GM18520 (cell line): ENCODE data around the gene TFDP2.
"Not testable (repeated sequence)": the region's sequence is repeated elsewhere in the genome, so short reads cannot be mapped to it uniquely, and the experiment has no call there.

Source experiments
- ATAC-seq: cut with Tn5 transposase; IDR thresholded peaks from one replicate; pipeline ENCODE4 v1.9.1; 2021; ENCODE audit not compliant: unreplicated experiment

TFDP2 gene

DNA sequence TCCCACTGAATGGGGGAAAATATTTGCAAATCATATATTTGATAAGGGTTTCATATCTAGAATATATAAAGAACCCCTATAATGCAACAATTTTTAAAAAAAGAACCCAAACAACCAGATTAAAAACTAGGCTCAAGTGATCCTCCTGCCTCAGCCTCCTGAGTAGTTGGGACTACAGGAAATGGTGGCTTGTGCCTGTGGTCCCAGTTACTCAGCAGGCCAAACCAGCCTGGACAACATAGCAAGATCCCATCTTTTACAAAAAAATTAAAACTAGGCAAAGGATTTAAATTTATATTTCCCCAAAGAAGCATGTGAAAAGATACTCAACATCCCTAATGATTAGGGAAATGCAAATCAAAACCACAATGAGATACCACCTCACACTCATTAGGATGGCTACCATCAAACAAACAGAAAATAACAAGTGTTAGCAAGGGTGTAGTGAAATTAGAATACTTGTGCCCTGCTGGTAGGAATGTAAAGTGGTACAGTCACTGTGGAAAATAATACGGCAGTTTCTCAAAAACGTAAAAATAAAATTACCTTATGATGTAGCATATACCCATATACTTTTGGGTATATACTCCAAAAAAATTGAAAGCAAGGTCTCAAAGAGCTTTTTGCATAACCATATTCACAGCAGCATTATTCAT is 19.7 kb downstream of the TFDP2 start:
- ATAC-seq = no peak

DNA sequence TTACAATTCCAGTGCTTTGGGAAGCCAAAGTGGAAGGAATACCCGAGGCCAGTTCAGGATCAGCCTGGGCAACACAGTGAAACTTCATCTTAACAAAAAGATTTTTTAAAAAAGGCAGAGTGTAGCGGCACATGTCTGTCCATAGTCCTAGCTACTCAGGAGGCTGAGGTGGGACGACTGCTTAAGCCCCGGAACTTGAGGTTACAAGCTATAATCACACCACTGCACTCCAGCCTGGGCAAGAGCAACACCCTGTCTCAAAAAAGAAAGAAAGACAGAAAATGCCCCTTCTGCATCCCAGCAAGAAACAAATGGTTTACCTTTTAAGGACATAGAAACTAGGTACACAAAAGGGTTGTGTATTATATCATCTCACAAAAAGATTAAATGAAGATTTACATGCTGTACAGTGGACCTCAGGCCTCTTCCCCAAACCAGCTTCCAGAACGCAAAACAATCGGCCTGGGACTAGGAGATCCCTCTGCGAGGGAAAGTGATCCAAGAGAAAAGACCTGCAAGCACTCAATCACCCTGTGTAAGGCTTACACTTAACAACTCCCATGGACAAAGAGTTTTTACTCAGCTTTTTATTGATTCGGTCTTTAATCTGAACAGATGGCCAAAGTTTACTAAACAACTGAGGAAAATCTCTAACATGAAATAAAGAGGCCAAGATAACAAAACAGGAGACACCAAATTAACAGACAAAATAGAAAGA is 21.2 kb downstream of the TFDP2 start:
- no peak for ATAC-seq

DNA sequence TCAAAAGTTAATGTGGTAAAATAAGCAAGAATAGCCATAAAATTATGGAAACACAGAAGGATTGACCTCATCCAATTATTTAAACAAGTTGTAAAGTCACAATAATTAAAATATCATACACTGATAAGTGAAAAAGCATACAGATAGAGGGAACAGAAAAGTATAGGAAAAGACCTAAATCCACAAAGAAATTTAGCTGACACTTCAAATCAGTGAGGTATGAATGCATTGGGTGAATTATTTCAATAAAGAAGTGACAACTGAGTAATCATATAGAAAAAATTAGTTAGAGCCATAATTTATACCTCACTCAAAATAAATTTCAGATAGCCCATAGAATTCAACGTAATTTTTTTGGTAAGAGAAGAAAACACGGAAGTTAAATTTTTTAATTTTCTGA is 25.1 kb downstream of the TFDP2 start:
- no peak for ATAC-seq

DNA sequence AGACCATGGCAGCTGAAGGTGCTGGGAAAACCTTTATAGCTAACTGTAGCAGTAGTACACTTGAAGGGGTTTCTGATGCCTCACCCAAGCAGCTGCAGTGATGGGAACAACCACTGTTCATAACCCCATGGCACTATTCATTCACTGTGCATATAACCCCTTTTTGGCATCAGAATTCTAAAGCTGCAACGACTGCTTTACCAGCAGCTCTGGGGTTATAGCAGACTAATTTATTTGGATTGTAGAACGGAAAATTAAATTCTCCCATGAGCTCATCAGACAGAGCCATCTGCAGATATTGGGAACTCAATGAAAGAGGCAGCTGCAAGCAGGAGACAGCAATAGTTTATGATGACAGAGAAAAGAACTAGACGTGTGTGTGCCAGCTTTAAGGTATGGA is 28.6 kb downstream of the TFDP2 start:
- no peak for ATAC-seq

DNA sequence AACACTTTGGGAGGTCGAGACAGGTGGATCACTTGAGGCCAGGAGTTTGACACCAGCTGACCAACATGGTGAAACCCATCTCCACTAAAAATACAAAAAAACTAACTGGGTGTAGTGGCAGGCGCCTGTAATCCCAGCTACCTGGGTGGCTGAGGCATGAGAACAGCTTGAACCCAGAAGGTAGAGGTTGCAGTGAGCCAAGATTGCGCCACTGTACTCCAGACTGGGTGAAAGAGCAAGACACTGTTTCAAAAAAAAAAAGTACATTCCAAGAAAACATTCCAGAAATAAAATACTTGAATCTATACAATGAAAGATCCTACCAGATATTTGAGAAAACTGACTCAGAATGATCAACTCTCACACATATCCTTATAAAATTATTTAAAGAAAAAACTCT is 30.4 kb downstream of the TFDP2 start:
- ATAC-seq = no peak

DNA sequence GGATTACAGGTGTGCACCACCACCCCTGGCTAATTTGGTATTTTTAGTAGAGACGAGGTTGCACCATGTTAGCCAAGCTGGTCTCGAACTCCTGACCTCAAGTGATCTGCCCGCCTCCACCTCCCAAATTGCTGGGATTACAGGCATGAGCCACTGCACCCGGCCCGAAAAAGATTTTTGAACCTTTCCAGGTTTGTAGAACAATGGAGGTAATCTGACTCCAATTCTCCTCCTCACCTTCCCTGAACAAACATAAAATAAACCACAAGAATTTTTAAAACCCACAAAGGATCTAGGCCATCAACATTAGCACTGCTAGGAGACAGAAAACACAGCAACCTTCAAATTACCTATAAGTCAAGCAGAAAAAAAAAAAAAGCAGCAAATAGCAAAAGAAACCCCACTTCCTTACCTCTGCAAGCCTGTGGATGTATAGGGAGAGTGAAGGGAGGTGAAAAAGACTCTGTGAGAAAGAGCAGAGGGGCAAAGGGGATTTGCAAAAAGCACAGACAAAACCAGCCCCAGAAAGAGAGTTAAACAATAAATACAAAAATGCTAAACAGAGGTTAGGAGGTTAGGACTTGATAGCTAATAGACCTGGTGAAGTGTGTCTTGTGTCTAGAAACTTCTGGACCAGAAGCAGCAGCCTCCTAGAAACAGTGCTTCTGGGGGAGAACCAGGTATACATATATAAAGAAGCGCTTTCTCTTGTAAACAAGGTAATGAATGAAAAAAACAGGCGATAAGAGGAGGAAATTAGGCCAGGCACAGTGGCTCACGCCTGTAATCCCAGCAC is 32.1 kb downstream of the TFDP2 start:
- ATAC-seq = no peak

DNA sequence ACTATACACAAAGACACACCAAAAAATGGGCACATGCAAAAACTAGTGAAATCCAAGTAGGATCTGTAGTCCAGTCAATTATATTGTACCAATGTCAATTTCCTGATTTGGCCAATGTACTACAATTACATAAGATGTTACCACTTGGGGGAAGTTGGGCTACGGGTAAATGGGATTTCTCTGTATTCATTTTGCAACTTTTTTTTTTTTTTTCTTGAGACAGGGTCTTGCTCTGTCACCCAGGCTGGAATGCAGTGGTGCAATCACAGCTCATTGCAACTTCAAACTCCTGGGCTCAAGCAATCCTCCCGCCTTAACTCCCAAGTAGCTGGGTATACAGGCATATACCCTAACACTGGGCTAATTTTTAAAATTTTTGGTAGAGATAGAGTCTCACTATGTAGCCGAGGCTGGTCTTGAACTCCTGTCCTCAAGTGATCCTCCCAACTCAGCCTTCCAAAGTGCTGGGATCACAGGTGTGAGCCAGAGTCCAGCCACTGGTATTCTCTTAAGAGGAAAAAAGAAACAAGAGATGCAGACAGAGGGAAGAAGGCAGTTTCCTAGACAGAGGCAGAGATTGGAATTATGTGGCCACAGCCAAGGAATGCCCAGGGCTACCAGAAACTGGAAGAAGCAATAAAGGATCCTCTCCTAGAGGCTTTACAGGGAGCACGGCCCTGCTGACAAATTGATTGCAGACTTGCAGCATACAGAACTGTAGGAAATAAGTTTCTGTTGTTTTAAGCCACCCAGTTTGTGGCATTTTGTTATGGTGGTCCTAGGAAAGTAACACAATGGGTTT is 33.3 kb downstream of the TFDP2 start:
- no peak for ATAC-seq

DNA sequence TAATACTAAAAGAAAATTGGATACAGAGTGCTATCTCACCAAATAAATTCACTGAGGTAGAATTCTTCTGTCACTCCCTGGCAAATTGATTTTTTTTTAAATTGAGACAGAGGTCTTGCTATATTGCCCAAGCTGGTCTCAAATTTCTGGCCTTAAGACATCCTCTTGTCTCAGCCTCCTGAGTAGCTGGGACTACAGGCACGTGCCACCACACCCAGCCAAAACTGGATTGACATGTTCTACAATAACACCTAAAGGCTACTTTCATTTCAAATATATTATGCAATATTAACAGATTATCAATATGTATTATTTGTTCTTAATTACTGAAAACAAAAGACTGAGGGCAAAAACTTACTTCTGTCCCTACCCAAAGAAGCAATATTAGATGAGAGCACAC is 36.7 kb downstream of the TFDP2 start:
- ATAC-seq = no peak

DNA sequence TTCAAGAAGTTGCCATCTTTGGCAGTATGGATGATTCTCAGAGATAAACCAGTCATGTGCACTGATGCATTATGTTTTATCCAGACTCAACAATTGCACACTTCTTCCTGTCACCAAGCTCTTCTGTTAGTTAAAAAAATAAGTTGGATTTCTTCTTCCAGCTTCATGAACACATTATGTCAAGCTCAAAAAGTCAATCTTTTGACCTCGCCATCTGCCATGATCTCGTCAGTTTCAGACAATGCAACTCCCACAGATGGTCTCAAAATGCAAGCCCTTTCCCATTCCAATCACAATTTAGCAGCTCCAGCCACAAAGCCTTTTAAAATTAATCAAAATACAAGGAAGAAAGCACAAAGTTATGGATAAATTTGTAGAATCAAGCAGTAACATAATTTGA is 42.8 kb downstream of the TFDP2 start:
- ATAC-seq = no peak

DNA sequence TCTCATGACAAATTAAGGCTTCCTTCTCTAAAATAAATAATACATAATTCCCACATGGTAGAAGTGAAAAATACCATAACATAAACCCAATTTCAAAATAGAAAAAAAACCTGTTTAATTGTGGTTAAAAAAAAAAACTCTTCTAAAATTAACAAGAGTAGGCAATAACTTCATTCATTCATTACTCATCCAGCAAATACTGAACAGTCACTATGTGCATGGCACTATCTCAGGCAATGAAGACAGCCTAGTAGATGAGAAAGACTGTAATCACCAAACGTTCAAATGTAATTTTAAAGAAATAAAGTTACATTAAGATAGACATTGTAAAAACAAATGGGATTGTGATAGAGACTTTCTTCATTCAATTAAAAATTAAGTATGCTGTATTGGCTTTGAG is 43.4 kb downstream of the TFDP2 start:
- no peak for ATAC-seq

DNA sequence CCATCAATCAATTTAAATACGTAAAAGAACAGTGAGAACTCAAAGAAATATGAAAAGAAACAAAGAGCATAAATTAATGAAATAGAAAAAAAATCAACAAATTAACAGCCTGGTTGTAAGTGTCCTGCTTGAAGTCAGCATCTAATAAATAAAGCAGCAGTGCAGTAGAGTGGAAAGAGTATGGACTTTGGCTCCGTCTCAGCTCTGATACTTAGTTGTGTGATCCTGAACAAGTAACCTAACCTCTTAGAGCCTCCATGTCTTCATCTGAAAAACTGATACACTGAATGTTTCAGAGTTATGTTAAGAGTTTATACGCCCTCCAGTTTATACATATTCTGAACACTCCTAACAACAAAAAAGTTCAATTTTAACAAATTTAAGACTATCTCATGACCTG is 44.6 kb downstream of the TFDP2 start:
- no peak for ATAC-seq

DNA sequence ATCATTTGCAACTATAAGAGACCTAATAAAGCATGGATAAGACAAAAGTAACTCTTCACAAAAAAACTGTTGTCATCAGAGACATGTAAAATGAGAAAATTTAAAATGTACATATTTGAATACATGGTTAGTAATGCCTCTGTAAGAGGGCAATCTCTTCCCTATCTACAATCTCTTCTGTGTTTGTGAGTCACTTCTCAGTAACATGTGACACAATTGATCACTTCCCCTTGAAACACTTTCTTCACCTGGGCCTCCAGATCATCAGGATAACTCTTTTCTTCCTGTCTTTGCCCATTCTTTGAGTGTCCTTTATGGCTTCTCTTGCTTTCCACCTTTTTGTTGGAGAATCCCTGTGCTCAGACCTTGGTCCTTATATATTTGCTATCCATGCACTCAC is 50.4 kb downstream of the TFDP2 start:
- ATAC-seq = no peak

DNA sequence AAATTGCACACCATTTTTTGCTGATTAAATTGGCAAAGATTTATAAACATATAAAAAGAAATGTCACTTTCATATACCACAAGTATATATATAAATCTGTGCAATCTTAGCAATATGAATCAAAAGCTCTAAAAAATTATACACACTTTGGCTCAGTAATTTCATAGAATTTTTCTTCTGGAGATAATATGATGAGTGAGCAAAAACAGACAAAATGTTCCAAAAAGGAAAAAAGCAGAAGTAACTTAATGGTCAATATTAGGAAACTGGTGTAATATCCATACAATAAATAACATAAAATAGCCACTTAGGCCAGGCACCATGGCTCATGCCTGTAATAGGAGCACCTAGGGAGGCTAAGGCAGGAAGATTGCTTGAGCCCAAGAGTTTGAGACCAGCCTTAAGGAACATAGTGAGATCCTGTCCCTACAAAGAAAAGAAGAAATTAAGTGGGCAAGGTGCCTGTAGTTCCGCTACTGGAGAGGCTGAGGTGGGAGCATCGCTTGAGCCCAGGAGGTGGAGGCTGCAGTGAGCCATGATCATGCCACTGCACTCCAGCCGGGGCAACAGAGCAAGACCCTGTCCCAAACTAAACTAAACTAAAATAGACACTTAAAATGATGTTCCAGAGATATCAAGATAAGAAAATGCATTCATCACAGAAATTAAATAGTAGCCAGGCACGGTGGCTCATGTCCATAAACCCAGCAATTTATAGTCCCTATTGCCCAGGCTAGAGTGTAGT is 52.1 kb downstream of the TFDP2 start:
- no peak for ATAC-seq

DNA sequence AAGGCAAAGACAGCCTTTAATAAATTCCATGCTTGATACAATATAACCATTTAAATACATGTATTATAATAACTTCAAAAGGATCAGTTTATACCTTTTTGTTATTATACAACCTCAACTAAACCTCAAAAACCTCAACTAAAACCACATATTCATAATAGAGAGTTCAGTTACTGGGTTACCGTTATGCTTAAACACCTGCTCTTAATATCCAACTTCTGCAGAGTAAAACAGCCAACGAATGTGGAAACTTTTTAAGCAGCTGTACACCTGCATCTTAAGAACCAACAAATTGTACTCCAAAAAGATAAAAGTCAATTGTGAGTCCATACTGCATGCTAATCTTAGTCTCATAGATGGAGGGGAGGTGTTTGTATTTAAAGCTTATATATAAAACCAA is 53.5 kb downstream of the TFDP2 start:
- ATAC-seq = no peak

DNA sequence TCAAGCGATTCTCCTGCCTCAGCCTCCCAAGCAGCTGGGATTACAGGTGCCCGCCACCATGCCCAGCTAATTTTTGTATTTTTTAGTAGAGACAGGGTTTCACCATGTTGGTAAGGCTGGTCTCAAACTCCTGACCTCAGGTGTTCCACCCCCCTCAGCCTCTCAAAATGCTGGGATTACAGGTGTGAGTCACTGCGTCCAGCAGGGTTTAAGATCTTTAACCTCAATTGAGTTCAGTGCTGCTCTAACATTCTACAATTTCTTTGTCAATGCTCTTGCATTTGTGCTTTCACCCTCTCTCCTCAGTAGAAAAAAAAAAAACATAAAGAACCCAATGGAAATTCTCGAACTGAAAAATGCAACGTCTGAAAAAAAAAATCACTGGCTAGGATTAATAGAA is 60.4 kb downstream of the TFDP2 start:
- not testable (repeated sequence) for ATAC-seq

DNA sequence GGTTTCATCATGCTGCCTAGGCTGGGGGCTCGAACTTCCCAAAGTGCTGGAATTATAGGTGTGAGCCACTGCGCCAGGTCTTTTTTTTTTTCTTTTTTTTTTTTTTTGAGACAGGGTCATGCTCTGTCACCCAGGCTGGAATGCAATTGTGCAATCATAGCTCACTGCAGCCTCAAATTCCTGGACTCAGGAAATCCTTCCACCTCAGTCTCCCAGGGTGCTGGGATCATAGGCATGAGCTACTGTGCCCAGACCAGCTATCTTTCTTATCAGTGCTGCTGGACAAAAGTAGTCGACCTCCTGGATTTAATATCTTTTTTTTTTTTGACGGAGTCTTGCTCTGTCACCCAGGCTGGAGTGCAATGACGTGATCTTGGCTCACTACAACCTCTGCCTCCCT is 60.8 kb downstream of the TFDP2 start:
- no peak for ATAC-seq

DNA sequence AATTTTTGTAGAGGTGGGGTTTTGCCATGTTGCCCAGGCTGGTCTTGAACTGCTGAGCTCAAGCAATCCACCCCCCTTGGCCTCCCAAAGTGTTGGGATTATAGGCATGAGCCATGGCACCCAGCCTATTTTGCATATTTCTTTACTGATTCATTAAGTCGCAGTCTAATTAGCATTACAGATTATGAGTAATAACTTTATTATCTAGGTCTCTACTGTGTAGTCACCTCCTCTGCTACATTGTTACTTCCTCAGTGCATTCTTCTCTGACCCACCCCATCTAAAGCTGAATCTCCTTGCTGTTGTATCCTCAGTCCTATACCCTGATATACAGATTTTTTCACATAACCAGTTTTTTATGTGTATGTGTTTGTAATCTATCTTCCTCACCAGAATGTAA is 61.7 kb downstream of the TFDP2 start:
- ATAC-seq = no peak

DNA sequence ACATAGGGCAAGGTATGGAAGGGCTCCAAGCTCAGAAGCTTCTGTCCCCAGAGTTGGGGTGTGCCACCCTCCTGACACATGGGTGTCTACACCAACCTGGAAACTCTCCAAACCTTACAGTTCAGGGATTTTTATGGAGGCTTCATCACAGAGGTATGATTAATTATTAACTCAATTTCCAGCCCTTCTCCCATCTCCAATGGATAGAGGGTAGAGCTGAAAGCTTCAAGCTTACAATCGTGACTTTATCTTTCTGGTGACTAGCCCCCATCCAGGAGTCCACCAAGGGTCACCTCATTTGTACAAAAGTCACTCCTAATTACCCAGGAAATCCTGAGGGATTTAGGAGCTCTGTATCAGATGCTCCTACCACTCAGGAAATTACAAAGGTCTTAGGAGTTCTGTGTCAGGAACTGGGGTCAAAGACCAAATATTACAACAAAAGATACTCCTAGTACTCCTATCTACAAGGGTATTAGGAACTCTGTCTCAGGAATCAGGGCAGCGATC is 62.7 kb downstream of the TFDP2 start:
- ATAC-seq = no peak

DNA sequence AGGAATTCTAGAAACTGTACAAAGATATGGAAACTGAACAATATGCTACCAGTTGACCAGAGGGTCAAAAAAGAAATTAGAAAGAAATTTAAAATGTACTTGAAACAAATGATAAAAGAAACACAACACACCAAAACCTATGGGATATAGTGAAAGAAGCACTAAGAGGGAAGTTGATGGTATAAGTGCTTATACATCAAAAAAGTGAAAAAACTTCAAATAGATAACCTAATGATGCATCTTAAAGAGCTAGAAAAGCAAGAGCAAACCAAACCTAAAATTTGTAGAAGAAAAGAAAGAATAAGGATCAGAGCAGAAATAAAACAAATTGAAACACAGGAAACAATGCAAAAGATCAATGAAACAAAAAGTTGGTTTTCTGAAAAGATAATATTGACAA is 68.2 kb downstream of the TFDP2 start:
- no peak for ATAC-seq

DNA sequence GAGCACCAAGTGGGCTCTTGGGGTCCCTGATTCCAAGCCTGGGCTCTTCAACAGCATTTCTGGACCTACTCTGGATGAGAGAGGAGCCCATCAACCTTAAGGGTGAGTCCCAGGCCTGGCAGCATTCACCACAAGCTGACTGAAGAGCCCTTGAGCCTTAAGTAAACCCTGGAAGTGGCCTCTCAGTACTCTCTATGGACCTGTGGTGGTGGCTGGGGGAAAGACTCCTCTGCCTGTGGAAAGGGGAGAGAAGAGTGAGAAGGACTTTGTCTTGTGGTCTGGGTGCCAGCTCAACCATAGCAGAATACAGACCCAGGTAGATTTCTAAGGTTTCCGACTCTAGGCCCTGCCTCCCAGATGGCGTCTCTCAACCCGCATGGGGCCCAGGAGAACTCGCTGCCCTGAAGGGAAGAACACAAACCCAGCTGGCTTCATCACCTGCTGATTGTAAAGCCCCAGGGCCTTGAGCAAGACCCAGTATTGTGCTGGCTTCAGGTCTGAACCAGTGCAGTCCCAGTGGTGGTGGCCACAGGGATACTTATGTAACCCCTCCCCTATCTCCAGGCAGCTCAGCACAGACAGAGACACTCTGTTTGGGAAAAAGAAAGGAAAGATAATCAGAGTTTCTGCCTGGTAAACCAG is 71.4 kb downstream of the TFDP2 start:
- no peak for ATAC-seq
